Measurements from ENCODE around the gene ABHD12B.

- TF ChIP-seq CTCF (IDR thresholded peaks at IDR 0.05) (no peak), POLR2A (IDR thresholded peaks at IDR 0.05) (no peak)
Observed at GRCh38 chr14:50937325-50937724, 65.5 kb downstream of the ABHD12B start.

Data from lower leg skin (tissue), 3 donors.